Activated CD4-positive, alpha-beta T cell treated with anti-CD3 and anti-CD28 coated beads for 36 hours (primary cell): ENCODE data around the gene HDGFL2. TPM values are rescaled to one million over a fixed set of nuclear protein-coding genes. Genes with fewer than 3 reads are reported as not detected.

Experiments used
- ATAC-seq: fragments of 200-7000 bp; cut with Tn5 transposase; one replicate; pipeline ENCODE4 v1.10.0; 2021; ENCODE audit warnings: mild to moderate bottlenecking, moderate library complexity
- CTCF ChIA-PET: fragments of 350-600 bp; sonication (Branson Sonifier 250); formaldehyde crosslinking; loops from one replicate; lab custom pipeline; 2021; ENCODE audit warnings: antibody characterized with exemption; lab: Charles Lee
- POLR2A ChIA-PET: fragments of 350-600 bp; sonication (Branson Sonifier 250); formaldehyde crosslinking; loops from one replicate; lab custom pipeline; 2021; ENCODE audit warnings: antibody characterized with exemption, inconsistent platforms; lab: Charles Lee
- DNase-seq: peaks from one replicate; pipeline ENCODE4 v3.0.0-alpha.2; 2020
- H3K27ac Mint-ChIP-seq: one replicate; pipeline ENCODE4 v1.8.0; 2021; ENCODE audit warnings: mixed read lengths
- H3K27me3 Mint-ChIP-seq: one replicate; pipeline ENCODE4 v1.8.0; 2021; ENCODE audit warnings: mixed read lengths
- H3K36me3 Mint-ChIP-seq: one replicate; pipeline ENCODE4 v1.8.0; 2021; ENCODE audit warnings: low read depth, mixed read lengths
- H3K4me1 Mint-ChIP-seq: one replicate; pipeline ENCODE4 v1.8.0; 2021; ENCODE audit warnings: mixed read lengths
- H3K4me3 Mint-ChIP-seq: one replicate; pipeline ENCODE4 v1.8.0; 2021; ENCODE audit warnings: mild to moderate bottlenecking, moderate library complexity, mixed read lengths
- H3K9me3 Mint-ChIP-seq: one replicate; pipeline ENCODE4 v1.8.0; 2021; ENCODE audit warnings: low read depth, mixed read lengths
- intact Hi-C, 2 experiments: fragments of 100-400 bp; cut with DNase I in 1 of 2; cut with micrococcal nuclease in 1 of 2; formaldehyde crosslinking; loops; one replicate each; pipeline versions ENCODE4 v1.14.2 to v1.15.1; 2022 to 2024; cut with DNase I, micrococcal nuclease
- microRNA-seq: library from miRNA; unstranded; fragments of <30 nt; microRNA quantifications from one replicate; pipeline ENCODE4 v1.2.0, GENCODE V29; 2021; ENCODE audit warnings: borderline replicate concordance
- total RNA-seq, 2 experiments: library from RNA; stranded (reverse); gene quantifications; one replicate each; pipeline ENCODE4 v1.2.3, GENCODE V29; 2021

HDGFL2 gene
- total RNA-seq, 2 experiments from 2014 or later = 50.5 to 68.1 TPM

- no peaks in the 10 kb centered on the region for H3K27me3 Mint-ChIP-seq
- POLR2A ChIA-PET = no interaction called here
- no peak overlapping the region for H3K4me3 Mint-ChIP-seq
- no peaks in the 10 kb centered on the region for H3K36me3 Mint-ChIP-seq
- ATAC-seq = no peak
- peaks cover 2% of the 10 kb centered on the region for H3K9me3 Mint-ChIP-seq
- H3K27ac Mint-ChIP-seq = no peak overlapping the region
- intact Hi-C loops = no loop called here
- H3K4me1 Mint-ChIP-seq = peaks cover 14% of the 10 kb centered on the region
- no peak for DNase-seq
- CTCF ChIA-PET = no interaction called here
Observed at GRCh38 chr19:4542896-4543841, 71.1 kb downstream of the HDGFL2 start.

DNA sequence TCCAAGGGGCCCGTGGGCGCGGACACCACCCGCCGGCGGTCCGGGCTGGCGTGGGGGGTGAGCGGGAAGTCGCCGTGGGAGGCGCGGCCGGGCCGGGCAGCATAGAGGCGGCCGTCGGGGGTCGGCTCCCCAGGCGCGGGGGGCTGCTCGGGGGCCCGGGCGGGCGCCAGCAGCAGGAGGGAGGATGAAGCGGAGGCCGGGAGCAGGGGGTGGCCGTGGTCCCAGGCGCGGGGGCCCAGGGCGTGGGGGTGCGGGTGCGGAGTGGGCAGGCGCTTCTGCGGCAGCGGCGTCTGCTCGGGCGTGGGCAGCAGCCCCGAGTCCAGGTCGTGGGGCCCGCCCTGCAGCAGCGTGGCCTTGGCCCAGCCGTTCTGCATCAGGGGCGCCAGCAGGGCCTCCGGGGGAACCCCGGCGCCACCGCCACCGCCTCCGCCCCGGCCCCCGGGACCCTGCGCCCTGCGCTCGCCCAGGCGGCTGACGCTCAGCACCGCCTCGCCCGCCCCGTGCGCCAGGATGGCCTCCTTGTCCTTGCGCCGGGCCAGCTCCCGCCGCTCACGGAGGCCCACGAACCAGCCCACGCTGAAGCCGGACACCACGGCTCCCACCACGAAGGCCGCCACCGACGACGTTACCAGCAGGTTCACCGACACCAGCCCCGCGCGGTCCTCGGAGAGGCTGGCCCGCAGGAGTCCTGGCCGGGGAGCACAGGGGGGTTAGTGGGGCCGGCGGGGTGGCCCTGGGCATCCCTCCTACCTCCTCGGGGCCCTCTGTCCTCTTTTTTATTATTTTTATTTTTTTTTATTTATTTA lies 71.9 kb downstream of the HDGFL2 start:
- Mint-ChIP-seq H3K9me3 (peaks cover 2% of the 10 kb centered on the region), H3K4me3 (no peak overlapping the region), H3K36me3 (no peaks in the 10 kb centered on the region), H3K4me1 (peaks cover 12% of the 10 kb centered on the region), H3K27me3 (no peaks in the 10 kb centered on the region), H3K27ac (no peak overlapping the region)
- CTCF ChIA-PET = no interaction called here
- DNase-seq = no peak
- intact Hi-C loops = no loop called here
- POLR2A ChIA-PET = no interaction called here
- ATAC-seq = no peak

GRCh38 chr19:4547303-4548237 lies 75.5 kb downstream of the HDGFL2 start:
- POLR2A ChIA-PET = no interaction called here
- Mint-ChIP-seq H3K4me3 (no peak overlapping the region), H3K4me1 (no peaks in the 10 kb centered on the region), H3K9me3 (no peaks in the 10 kb centered on the region), H3K27ac (no peak overlapping the region), H3K36me3 (no peaks in the 10 kb centered on the region), H3K27me3 (peaks cover 6% of the 10 kb centered on the region)
- peak; percentile 70 for ATAC-seq
- DNase-seq = peak; percentile 63
- intact Hi-C loops = loop anchor here in 1 of 2 experiments (1.0 kb wide), 1 partner anchor 89 kb away; no protein-coding TSS in a partner anchor
- CTCF ChIA-PET = interaction anchor here (0.6 to 1.6 kb wide), 4 partner anchors 21 to 89 kb away, joined by 3 to 5 read pairs (median 4); no protein-coding TSS in a partner anchor

GRCh38 chr19:4548238-4548584 lies 76.1 kb downstream of the HDGFL2 start:
- Mint-ChIP-seq H3K4me1 (no peaks in the 10 kb centered on the region), H3K27ac (no peak overlapping the region), H3K36me3 (no peaks in the 10 kb centered on the region), H3K27me3 (peaks cover 9% of the 10 kb centered on the region), H3K4me3 (no peak overlapping the region), H3K9me3 (no peaks in the 10 kb centered on the region)
- ChIA-PET CTCF (interaction anchor here (0.6 to 1.6 kb wide), 4 partner anchors 22 to 146 kb away, joined by 3 to 5 read pairs (median 4); no protein-coding TSS in a partner anchor), POLR2A (no interaction called here)
- no peak for DNase-seq
- intact Hi-C loops = no loop called here
- no peak for ATAC-seq

DNA sequence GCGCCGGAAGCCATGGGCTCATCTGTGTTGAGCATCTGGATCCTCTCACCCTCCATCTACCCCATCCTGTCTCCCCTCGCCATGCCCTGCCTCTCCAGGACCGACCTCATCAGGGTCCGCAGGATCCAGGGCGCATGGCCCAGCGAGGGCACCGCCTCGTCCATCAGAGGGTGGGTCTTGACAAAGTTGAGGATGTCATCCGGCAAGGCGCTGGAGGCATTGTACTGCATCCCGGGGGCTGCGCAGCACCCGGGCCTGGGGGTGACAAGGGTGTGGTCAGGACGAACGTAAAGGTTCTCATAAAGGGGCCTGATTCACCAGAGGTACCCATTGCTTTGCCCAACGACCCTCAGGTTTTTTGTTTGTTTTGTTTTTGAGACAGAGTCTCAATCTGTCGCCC lies 77.9 kb downstream of the HDGFL2 start:
- CTCF ChIA-PET = interaction anchor here (1.2 kb wide), 1 partner anchor 86 kb away, joined by 3 read pairs; no protein-coding TSS in a partner anchor
- H3K36me3 Mint-ChIP-seq = no peaks in the 10 kb centered on the region

GRCh38 chr19:4550479-4551050 lies 78.5 kb downstream of the HDGFL2 start:
- no peak for ATAC-seq
- Mint-ChIP-seq H3K9me3 (no peaks in the 10 kb centered on the region), H3K27me3 (peaks cover 9% of the 10 kb centered on the region), H3K36me3 (no peaks in the 10 kb centered on the region), H3K4me3 (no peak overlapping the region), H3K27ac (no peak overlapping the region), H3K4me1 (no peaks in the 10 kb centered on the region)
- intact Hi-C loops = no loop called here
- POLR2A ChIA-PET = no interaction called here
- CTCF ChIA-PET = interaction anchor here (0.6 to 1.2 kb wide), 2 partner anchors 27 to 86 kb away, joined by 3 to 4 read pairs; no protein-coding TSS in a partner anchor
- no peak for DNase-seq

More for the DNA sequence above, 77.9 kb downstream of the HDGFL2 start:
- Mint-ChIP-seq H3K4me1 (no peaks in the 10 kb centered on the region), H3K27ac (no peak overlapping the region), H3K9me3 (no peaks in the 10 kb centered on the region), H3K27me3 (peaks cover 9% of the 10 kb centered on the region), H3K4me3 (no peak overlapping the region)
- intact Hi-C loops = no loop called here
- no peak for DNase-seq
- no peak for ATAC-seq
- POLR2A ChIA-PET = no interaction called here

Small RNA genes lying within 50 kb of the gene (microRNA-seq; reads per million reads assigned to microRNA genes)
- gene MIR4746 = 2.8 reads per million

Other genes with a start within 250 kb of the HDGFL2 start
- 10 to 100 TPM; 14.5 to 16.8 TPM for gene EBI3, start 242.8 kb upstream of the HDGFL2 start, total RNA-seq
- 10 to 100 TPM; 29.8 to 34.8 TPM for gene YJU2, start 225.2 kb upstream of the HDGFL2 start, total RNA-seq
- gene SHD, start 193.0 kb upstream of the HDGFL2 start, total RNA-seq = not detected
- gene TMIGD2, start 169.9 kb upstream of the HDGFL2 start, total RNA-seq = 10 to 100 TPM; 15.8 to 16.1 TPM
- 10 to 100 TPM; 23.1 to 25.3 TPM for gene FSD1, start 167.7 kb upstream of the HDGFL2 start, total RNA-seq
- gene STAP2, start 133.5 kb upstream of the HDGFL2 start, total RNA-seq = 10 to 100 TPM; 11.0 to 11.5 TPM
- 10 to 100 TPM; 12.6 to 18.0 TPM for gene MPND, start 128.7 kb upstream of the HDGFL2 start, total RNA-seq
- gene SH3GL1, start 71.8 kb upstream of the HDGFL2 start, total RNA-seq = 10 to 100 TPM; 42.0 to 46.8 TPM
- 10 to 100 TPM; 77.0 to 78.9 TPM for gene CHAF1A, start 69.7 kb upstream of the HDGFL2 start, total RNA-seq
- 10 to 100 TPM; 32.9 to 38.4 TPM for gene UBXN6, start 14.5 kb upstream of the HDGFL2 start, total RNA-seq
- gene PLIN4, start 46.2 kb downstream of the HDGFL2 start, total RNA-seq = not detected
- not detected for gene PLIN5, start 62.9 kb downstream of the HDGFL2 start, total RNA-seq
- under 1 TPM; 0.35 to 0.57 TPM for gene LRG1, start 67.7 kb downstream of the HDGFL2 start, total RNA-seq
- gene SEMA6B, start 87.4 kb downstream of the HDGFL2 start, total RNA-seq = not detected
- 10 to 100 TPM; 14.1 to 15.4 TPM for gene TNFAIP8L1, start 167.2 kb downstream of the HDGFL2 start, total RNA-seq
- 10 to 100 TPM; 34.7 to 53.8 TPM for gene MYDGF, start 198.0 kb downstream of the HDGFL2 start, total RNA-seq